Measurements from ENCODE around the gene DPYD. TPM values are rescaled to one million over a fixed set of nuclear protein-coding genes. Genes with fewer than 3 reads are reported as not detected.

The DPYD gene
- total RNA-seq, 2 donors from 2014 or later = 9.2 to 17.5 TPM

DNA sequence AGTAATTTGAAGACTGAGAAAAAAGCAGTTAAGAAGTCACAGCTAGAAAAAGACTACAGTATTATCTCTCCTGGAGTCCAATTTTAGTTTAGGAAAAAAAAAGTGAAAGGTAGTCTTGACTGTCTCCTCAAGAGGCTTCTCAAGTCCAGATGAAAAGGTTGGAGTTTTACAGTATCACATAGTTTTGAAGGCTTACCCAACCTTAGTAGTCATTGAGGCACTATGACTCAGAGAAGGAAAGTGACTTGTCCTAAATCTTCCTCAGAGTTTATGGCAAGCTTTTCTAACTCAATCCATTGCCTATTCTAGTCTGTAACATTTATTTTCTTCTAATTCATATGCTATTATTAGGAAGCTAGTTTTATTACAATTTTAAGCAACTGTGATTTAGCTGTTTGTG is 174.9 kb downstream of the DPYD start:
- Mint-ChIP-seq H3K4me1 (peaks cover 5% of the 10 kb centered on the region), H3K27ac (no peak overlapping the region), H3K4me3 (no peak overlapping the region), H3K9me3 (no peaks in the 10 kb centered on the region), H3K36me3 (ENCODE audit: low read depth) (no peaks in the 10 kb centered on the region), H3K27me3 (ENCODE audit: insufficient read depth) (no peaks in the 10 kb centered on the region)
- no peaks in the 10 kb centered on the region for H3K9me3 ChIP-seq (ENCODE audit: control insufficient read depth, low read length)
- no peak overlapping the region for H3K27ac ChIP-seq (ENCODE audit: low read depth, low read length)
- H3K4me1 ChIP-seq (ENCODE audit: control insufficient read depth, insufficient read depth, low read length) = peaks cover 2% of the 10 kb centered on the region
- H3K36me3 ChIP-seq (ENCODE audit: control insufficient read depth, insufficient read depth, low read length) = no peaks in the 10 kb centered on the region
- no peak for TF ChIP-seq CTCF (conservative IDR thresholded peaks at IDR 0.05)
- H3K27me3 ChIP-seq (ENCODE audit: control insufficient read depth, insufficient read depth, low read length, poor library complexity, severe bottlenecking) = no peaks in the 10 kb centered on the region
- H3K9ac ChIP-seq (ENCODE audit: extremely low read depth, low read length, poor library complexity, severe bottlenecking) = no peak overlapping the region
- DNase-seq = no peak
- no peak overlapping the region for H3K4me3 ChIP-seq (ENCODE audit: low read length)

- H3K4me1 ChIP-seq (ENCODE audit: control insufficient read depth, insufficient read depth, low read length) = peaks cover 3% of the 10 kb centered on the region
These were observed 175.9 kb downstream of the DPYD start for GRCh38 chr1:97744977-97745376.

DNA sequence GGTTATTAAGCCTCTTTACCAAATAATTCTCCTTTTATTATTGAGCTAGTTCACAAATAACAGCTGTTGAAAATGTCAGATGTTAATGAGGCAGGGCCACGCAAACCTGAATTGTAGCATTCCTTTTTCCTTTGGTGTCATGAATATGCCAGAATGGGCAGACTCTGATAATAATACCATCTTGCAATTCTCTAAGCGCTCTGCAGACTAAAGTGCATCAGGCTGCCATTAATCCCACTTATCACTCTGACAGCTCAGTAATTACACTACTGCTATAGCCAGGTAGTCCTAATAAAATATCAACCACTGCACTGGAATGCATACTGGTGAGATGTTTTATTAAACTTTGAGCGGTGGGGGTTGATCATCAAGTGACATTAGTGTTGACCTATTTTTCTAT is 177.7 kb downstream of the DPYD start:
- no peak for TF ChIP-seq CTCF (conservative IDR thresholded peaks at IDR 0.05)
- H3K27me3 Mint-ChIP-seq (ENCODE audit: insufficient read depth) = no peaks in the 10 kb centered on the region
- H3K4me1 Mint-ChIP-seq = peaks cover 8% of the 10 kb centered on the region
- Histone ChIP-seq H3K27me3 (ENCODE audit: control insufficient read depth, insufficient read depth, low read length, poor library complexity, severe bottlenecking) (no peaks in the 10 kb centered on the region), H3K27ac (ENCODE audit: low read depth, low read length) (no peak overlapping the region), H3K36me3 (ENCODE audit: control insufficient read depth, insufficient read depth, low read length) (no peaks in the 10 kb centered on the region), H3K4me3 (ENCODE audit: low read length) (no peak overlapping the region), H3K9me3 (ENCODE audit: control insufficient read depth, low read length) (no peaks in the 10 kb centered on the region), H3K4me1 (ENCODE audit: control insufficient read depth, insufficient read depth, low read length) (peaks cover 3% of the 10 kb centered on the region), H3K9ac (ENCODE audit: extremely low read depth, low read length, poor library complexity, severe bottlenecking) (no peak overlapping the region)
- no peak overlapping the region for H3K4me3 Mint-ChIP-seq
- 94 to 100% methylated on average over 1 to 3 of the region's 3 CpGs for WGBS, 2 experiments (ENCODE audit: insufficient coverage in 1 of 2, insufficient read length in 1 of 2)
- H3K27ac Mint-ChIP-seq = no peak overlapping the region
- H3K9me3 Mint-ChIP-seq = no peaks in the 10 kb centered on the region
- H3K36me3 Mint-ChIP-seq (ENCODE audit: low read depth) = no peaks in the 10 kb centered on the region
- no peak for DNase-seq

More at GRCh38 chr1:97744977-97745376, 175.9 kb downstream of the DPYD start:
- DNase-seq = no peak
- Mint-ChIP-seq H3K36me3 (ENCODE audit: low read depth) (no peaks in the 10 kb centered on the region), H3K27ac (no peak overlapping the region), H3K4me1 (peaks cover 8% of the 10 kb centered on the region), H3K9me3 (no peaks in the 10 kb centered on the region), H3K4me3 (no peak overlapping the region), H3K27me3 (ENCODE audit: insufficient read depth) (no peaks in the 10 kb centered on the region)
- Histone ChIP-seq H3K9me3 (ENCODE audit: control insufficient read depth, low read length) (no peaks in the 10 kb centered on the region), H3K36me3 (ENCODE audit: control insufficient read depth, insufficient read depth, low read length) (no peaks in the 10 kb centered on the region), H3K4me3 (ENCODE audit: low read length) (no peak overlapping the region), H3K27ac (ENCODE audit: low read depth, low read length) (no peak overlapping the region), H3K27me3 (ENCODE audit: control insufficient read depth, insufficient read depth, low read length, poor library complexity, severe bottlenecking) (no peaks in the 10 kb centered on the region), H3K9ac (ENCODE audit: extremely low read depth, low read length, poor library complexity, severe bottlenecking) (no peak overlapping the region)
- TF ChIP-seq CTCF (conservative IDR thresholded peaks at IDR 0.05) = no peak

Measured in endodermal cell (in vitro differentiated cells).